ENCODE measurements around the gene DCLK2. TPM values are rescaled to one million over a fixed set of nuclear protein-coding genes. Genes with fewer than 3 reads are reported as not detected.
A peak's percentile ranks its signal among the peaks of the same experiment; 100 is the strongest.

The DCLK2 gene
- total RNA-seq, 1 donor from 2014 or later, result 34.2 TPM

DNA sequence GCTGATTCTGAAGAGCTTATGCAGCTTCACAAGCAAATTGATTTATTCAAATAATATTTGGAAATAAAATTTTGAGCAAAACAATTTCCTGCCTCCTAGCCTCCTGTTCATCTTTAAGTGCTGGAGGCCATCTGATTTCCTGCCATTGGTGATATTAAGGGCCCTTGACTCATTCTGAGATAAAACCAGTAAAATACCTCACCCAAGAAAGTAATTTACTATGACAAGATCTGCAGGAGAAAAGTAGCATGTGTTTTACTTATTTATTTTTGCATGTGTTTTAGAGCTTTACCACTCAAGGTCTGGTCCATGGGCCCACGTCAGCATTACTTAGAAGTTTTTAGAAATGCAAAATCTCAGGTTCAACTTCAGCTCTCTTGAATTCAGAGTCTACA, 67.7 kb downstream of the DCLK2 start:
- H3K36me3 ChIP-seq, result no peaks in the 10 kb centered on the region
- H3K27me3 ChIP-seq, result no peaks in the 10 kb centered on the region
- TF ChIP-seq, protein P1, sequence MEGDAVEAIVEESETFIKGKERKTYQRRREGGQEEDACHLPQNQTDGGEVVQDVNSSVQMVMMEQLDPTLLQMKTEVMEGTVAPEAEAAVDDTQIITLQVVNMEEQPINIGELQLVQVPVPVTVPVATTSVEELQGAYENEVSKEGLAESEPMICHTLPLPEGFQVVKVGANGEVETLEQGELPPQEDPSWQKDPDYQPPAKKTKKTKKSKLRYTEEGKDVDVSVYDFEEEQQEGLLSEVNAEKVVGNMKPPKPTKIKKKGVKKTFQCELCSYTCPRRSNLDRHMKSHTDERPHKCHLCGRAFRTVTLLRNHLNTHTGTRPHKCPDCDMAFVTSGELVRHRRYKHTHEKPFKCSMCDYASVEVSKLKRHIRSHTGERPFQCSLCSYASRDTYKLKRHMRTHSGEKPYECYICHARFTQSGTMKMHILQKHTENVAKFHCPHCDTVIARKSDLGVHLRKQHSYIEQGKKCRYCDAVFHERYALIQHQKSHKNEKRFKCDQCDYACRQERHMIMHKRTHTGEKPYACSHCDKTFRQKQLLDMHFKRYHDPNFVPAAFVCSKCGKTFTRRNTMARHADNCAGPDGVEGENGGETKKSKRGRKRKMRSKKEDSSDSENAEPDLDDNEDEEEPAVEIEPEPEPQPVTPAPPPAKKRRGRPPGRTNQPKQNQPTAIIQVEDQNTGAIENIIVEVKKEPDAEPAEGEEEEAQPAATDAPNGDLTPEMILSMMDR (IDR thresholded peaks at IDR 0.05), result no peak
- no peaks in the 10 kb centered on the region for H3K9me3 ChIP-seq
- no peak overlapping the region for H3K4me3 ChIP-seq
- DNase-seq (ENCODE audit: low spot score in 2 of 2), result no peak
- intact Hi-C loops (cut with DNase I), result no loop called here
- no peak overlapping the region for H3K27ac ChIP-seq
- H3K4me1 ChIP-seq, result peaks cover 0 to 29% of the 10 kb centered on the region in 2 donors

DNA sequence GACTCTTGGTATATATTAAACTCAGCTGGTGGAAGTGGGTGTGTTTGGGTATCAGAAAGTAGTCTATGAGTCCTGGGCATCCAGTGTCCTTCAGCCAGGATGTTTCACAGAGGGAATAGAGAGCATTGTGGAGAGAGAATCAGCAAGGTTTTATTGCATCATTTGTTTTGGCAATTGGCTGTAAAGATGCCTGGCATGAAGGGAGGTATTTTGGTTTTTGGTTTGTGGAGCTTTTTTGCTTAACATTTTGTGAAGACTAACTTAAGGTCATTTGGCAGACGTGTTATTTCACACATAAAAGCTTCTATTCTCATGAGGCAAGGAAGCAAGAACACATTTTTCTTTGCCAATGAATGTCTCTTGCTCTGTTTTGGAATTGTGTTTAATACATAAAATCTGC, 71.1 kb downstream of the DCLK2 start:
- H3K27ac ChIP-seq, result no peak overlapping the region
- TF ChIP-seq, protein P1 (IDR thresholded peaks at IDR 0.05), result no peak
- no peaks in the 10 kb centered on the region for H3K27me3 ChIP-seq
- peaks cover 0 to 28% of the 10 kb centered on the region in 2 donors for H3K4me1 ChIP-seq
- H3K9me3 ChIP-seq, result no peaks in the 10 kb centered on the region
- DNase-seq (ENCODE audit: low spot score in 2 of 2), result no peak
- H3K36me3 ChIP-seq, result no peaks in the 10 kb centered on the region
- H3K4me3 ChIP-seq, result no peak overlapping the region
- intact Hi-C loops (cut with DNase I), result no loop called here

DNA sequence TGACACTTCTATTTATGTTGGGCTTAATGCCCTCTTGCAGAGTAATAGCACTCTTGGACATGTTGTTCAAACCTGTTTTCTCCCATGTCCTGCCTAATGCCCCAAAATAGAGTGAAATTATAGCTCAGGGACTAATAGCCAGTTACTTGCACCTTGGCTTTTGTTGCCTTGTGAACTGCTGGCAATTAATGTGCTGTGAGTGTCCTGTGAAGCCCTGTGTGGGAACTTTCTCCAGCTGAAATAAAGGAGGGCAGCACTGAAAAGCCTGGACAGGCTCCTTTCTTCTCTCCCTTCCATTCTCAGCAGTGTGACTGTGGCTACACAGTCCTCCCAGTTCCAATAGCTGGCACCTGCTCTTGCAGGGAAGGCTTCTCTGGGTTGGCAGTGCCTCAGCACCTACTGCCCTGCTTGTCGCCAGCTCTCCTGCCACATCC, 72.4 kb downstream of the DCLK2 start:
- peaks cover 0 to 22% of the 10 kb centered on the region in 2 donors for H3K4me1 ChIP-seq
- peak overlapping the region in 1 of 2 donors; percentile 30 for H3K27ac ChIP-seq
- no peaks in the 10 kb centered on the region for H3K9me3 ChIP-seq
- H3K36me3 ChIP-seq, result no peaks in the 10 kb centered on the region
- H3K27me3 ChIP-seq, result no peaks in the 10 kb centered on the region
- H3K4me3 ChIP-seq, result no peak overlapping the region
- TF ChIP-seq, protein P1 (IDR thresholded peaks at IDR 0.05), result no peak
- DNase-seq (ENCODE audit: low spot score in 2 of 2), result no peak
- intact Hi-C loops (cut with DNase I), result no loop called here

DNA sequence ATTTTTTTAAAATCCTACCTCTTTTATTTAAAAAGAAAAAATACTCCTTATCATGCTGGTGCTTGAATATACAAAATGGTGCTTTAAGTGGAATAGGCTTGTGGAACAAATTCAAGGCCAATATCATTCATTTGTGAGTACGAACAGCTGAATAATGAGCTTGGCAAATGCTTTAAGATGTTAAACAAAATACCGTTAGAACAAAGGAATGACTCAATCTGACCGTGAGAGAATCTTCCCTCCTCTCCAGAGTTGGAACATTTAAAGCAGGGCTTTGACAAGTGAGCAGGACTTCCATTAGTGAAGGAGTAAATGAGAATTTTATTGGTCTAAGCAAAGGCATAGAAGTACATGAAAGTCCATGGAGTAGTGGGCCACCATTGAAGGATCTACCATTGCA, 74.5 kb downstream of the DCLK2 start:
- H3K36me3 ChIP-seq, result no peaks in the 10 kb centered on the region
- H3K27me3 ChIP-seq, result no peaks in the 10 kb centered on the region
- no peak overlapping the region for H3K4me3 ChIP-seq
- H3K9me3 ChIP-seq, result no peaks in the 10 kb centered on the region
- intact Hi-C loops (cut with DNase I), result no loop called here
- no peak overlapping the region for H3K27ac ChIP-seq
- H3K4me1 ChIP-seq, result peaks cover 0 to 18% of the 10 kb centered on the region in 2 donors
- DNase-seq (ENCODE audit: low spot score in 2 of 2), result no peak
- TF ChIP-seq, protein P1 (IDR thresholded peaks at IDR 0.05), result no peak

DNA sequence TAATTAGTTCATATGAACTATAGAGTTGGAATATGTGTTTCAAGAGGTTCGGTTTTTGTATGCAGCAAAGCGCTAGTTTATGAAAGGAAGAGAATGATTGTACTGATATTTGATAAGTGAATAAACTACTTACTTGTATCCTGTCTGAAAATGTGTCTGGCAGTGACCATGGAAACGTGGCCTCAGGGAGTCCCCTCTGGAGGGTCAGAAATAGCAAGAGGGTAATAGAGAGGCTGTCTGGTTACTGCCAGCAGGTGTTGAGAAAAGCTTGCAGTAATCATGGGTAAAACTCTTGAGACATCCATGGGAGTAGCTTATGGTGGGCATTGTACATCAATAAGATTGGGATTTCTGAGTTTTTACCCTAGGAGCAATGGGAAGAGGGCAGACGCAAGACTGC, 77.1 kb downstream of the DCLK2 start:
- TF ChIP-seq, protein P1 (IDR thresholded peaks at IDR 0.05), result no peak
- no peaks in the 10 kb centered on the region for H3K9me3 ChIP-seq
- H3K27ac ChIP-seq, result no peak overlapping the region
- no peaks in the 10 kb centered on the region for H3K36me3 ChIP-seq
- no peaks in the 10 kb centered on the region for H3K27me3 ChIP-seq
- no peak for DNase-seq (ENCODE audit: low spot score in 2 of 2)
- H3K4me1 ChIP-seq, result peaks cover 0 to 13% of the 10 kb centered on the region in 2 donors
- intact Hi-C loops (cut with DNase I), result no loop called here
- no peak overlapping the region for H3K4me3 ChIP-seq

DNA sequence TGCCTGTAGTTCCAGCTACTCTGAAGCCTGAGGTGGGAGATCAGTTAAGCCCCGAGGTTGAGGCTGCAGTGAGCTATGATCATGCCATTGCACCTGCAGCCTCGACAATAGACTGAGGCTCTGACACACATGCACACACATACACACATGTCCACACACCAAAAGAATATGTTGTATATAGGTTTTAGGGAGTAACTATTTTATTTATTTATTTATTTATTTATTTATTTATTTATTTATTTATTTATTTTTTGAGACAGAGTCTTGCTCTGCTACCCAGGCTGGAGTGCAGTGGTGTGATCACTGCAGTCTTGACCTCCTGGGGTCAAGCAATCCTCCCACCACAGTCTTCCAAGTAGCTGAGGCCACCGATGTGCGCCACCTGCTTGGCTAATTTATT, 78.3 kb downstream of the DCLK2 start:
- intact Hi-C loops (cut with DNase I), result no loop called here
- Histone ChIP-seq H3K4me3 (no peak overlapping the region), H3K4me1 (peaks cover 0 to 2% of the 10 kb centered on the region in 2 donors), H3K9me3 (no peaks in the 10 kb centered on the region), H3K36me3 (no peaks in the 10 kb centered on the region), H3K27me3 (no peaks in the 10 kb centered on the region), H3K27ac (no peak overlapping the region)
- DNase-seq (ENCODE audit: low spot score in 2 of 2), result no peak
- TF ChIP-seq, protein P1 (IDR thresholded peaks at IDR 0.05), result no peak
